Measurements from ENCODE around the gene AKAP11.

The AKAP11 gene

DNA sequence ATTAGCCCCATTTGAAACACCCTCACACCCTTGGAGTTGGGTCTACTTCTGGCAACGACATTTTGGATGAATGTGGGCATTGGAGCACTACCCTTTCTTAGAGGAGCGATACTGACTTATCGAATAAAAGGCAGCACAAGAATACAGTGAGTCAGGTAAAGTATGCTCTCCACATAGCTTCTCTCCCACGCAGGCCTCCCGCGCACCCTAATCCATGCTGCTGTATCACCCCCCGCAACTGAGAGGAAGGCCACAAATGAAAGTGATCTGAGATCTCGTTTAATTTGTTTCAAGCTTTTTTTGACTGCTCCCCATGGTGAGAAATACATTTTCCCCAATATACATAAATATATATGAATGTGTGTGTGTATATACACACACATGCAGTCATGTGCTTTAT, 25.4 kb upstream of the AKAP11 start:
- Histone ChIP-seq H3K27me3 (replicated peaks; ENCODE audit: control insufficient read depth, insufficient read depth, low read length, poor library complexity, severe bottlenecking) (no peaks in the 10 kb centered on the region), H3K36me3 (ENCODE audit: control insufficient read depth, insufficient read depth, low read length) (no peaks in the 10 kb centered on the region), H3K27ac (ENCODE audit: insufficient read depth, low read length, poor library complexity, severe bottlenecking) (no peak overlapping the region), H3K9me3 (ENCODE audit: control insufficient read depth, low read length) (no peaks in the 10 kb centered on the region), H3K4me1 (ENCODE audit: control insufficient read depth, insufficient read depth, low read length, poor library complexity, severe bottlenecking) (no peaks in the 10 kb centered on the region), H3K4me3 (ENCODE audit: insufficient read depth, low read depth, low read length, poor library complexity, severe bottlenecking) (no peak overlapping the region)
- no peak for DNase-seq

DNA sequence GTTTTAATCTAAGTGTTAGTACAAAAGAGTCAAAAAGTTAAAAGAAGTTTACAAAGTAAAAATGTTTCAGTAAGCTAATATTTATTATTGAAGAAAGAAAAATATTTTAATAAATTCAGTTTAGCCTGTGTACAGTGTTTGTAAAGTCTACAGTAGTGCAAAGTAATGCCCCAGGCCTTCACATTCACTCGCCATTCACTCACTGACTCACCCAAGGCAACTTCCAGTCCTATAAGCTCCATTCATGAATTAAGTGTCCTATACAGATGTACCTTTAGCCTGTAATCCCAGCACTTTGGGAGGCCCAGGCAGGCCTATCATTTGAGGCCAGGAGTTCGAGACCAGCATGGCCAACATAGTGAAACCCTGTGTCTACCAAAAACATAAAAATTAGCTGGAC, 24.1 kb upstream of the AKAP11 start:
- no peak for DNase-seq
- H3K27me3 ChIP-seq (replicated peaks; ENCODE audit: control insufficient read depth, insufficient read depth, low read length, poor library complexity, severe bottlenecking), result no peaks in the 10 kb centered on the region
- H3K36me3 ChIP-seq (ENCODE audit: control insufficient read depth, insufficient read depth, low read length), result no peaks in the 10 kb centered on the region
- H3K4me1 ChIP-seq (ENCODE audit: control insufficient read depth, insufficient read depth, low read length, poor library complexity, severe bottlenecking), result no peaks in the 10 kb centered on the region
- no peak overlapping the region for H3K27ac ChIP-seq (ENCODE audit: insufficient read depth, low read length, poor library complexity, severe bottlenecking)
- H3K9me3 ChIP-seq (ENCODE audit: control insufficient read depth, low read length), result no peaks in the 10 kb centered on the region
- no peak overlapping the region for H3K4me3 ChIP-seq (ENCODE audit: insufficient read depth, low read depth, low read length, poor library complexity, severe bottlenecking)

DNA sequence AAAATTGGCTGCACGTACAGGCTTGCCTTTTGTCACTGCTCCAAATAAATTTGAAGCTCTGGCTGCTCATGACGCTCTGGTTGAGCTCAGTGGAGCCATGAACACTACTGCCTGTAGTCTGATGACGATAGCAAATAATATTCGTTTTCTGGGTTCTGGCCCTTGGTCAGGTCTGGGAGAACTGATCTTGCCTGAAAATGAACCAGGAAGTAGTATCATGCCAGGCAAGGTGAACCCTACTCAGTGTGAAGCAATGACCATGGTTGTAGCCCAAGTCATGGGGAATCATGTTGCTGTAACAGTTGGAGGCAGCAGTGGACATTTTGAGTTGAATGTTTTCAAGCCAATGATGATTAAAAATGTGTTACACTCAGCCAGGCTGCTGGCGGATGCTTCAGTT, 16.1 kb upstream of the AKAP11 start:
- H3K4me3 ChIP-seq (ENCODE audit: insufficient read depth, low read depth, low read length, poor library complexity, severe bottlenecking), result no peak overlapping the region

DNA sequence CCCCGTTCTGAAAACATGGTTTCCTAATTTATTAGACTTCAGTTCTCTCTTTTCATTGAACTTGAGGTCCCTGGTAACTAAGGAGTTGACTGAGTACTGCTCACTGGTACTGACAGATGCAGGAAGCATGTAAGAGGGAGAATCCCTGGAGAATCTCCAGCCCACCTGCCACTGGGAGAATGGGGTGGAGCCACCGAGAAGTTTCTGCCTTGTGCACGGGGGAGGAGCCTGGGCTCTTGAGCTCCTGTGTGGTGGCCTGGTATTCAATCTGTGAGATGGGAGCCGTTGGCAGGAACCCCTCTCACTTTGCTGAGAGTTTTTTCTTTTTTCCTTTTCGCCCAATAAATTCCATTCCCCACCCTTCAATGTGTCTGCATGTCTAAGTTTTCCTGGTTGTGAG, 13.2 kb upstream of the AKAP11 start:
- Histone ChIP-seq H3K4me3 (ENCODE audit: insufficient read depth, low read depth, low read length, poor library complexity, severe bottlenecking) (no peak overlapping the region), H3K4me1 (ENCODE audit: control insufficient read depth, insufficient read depth, low read length, poor library complexity, severe bottlenecking) (no peaks in the 10 kb centered on the region), H3K27ac (ENCODE audit: insufficient read depth, low read length, poor library complexity, severe bottlenecking) (no peak overlapping the region), H3K36me3 (ENCODE audit: control insufficient read depth, insufficient read depth, low read length) (no peaks in the 10 kb centered on the region), H3K9me3 (ENCODE audit: control insufficient read depth, low read length) (no peaks in the 10 kb centered on the region), H3K27me3 (replicated peaks; ENCODE audit: control insufficient read depth, insufficient read depth, low read length, poor library complexity, severe bottlenecking) (no peaks in the 10 kb centered on the region)
- DNase-seq, result no peak

More for the DNA sequence above, 16.1 kb upstream of the AKAP11 start:
- H3K9me3 ChIP-seq (ENCODE audit: control insufficient read depth, low read length), result no peaks in the 10 kb centered on the region
- H3K4me1 ChIP-seq (ENCODE audit: control insufficient read depth, insufficient read depth, low read length, poor library complexity, severe bottlenecking), result no peaks in the 10 kb centered on the region
- no peak overlapping the region for H3K27ac ChIP-seq (ENCODE audit: insufficient read depth, low read length, poor library complexity, severe bottlenecking)
- H3K36me3 ChIP-seq (ENCODE audit: control insufficient read depth, insufficient read depth, low read length), result no peaks in the 10 kb centered on the region
- no peak for DNase-seq
- no peaks in the 10 kb centered on the region for H3K27me3 ChIP-seq (replicated peaks; ENCODE audit: control insufficient read depth, insufficient read depth, low read length, poor library complexity, severe bottlenecking)

DNA sequence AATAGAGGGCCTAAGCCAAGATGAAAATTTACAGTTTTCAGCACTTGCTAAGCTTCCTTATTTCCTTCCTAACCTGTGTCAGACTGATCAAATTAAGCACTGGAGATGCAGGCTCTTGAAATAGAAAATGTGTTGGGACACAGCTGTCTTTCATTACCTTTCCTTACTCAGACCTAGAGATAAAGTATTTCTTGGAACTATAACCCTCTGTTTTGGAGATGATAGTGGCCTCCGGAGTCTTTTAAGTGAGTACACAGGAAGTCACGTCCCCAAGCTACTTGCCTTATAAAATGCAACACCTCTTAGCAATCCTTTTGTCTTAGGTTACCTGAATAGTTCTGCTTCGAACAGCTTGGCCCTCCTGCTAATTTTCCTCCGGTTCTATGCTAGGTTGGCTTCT, 12.4 kb upstream of the AKAP11 start:
- Histone ChIP-seq H3K9me3 (ENCODE audit: control insufficient read depth, low read length) (no peaks in the 10 kb centered on the region), H3K36me3 (ENCODE audit: control insufficient read depth, insufficient read depth, low read length) (no peaks in the 10 kb centered on the region), H3K4me3 (ENCODE audit: insufficient read depth, low read depth, low read length, poor library complexity, severe bottlenecking) (no peak overlapping the region), H3K27ac (ENCODE audit: insufficient read depth, low read length, poor library complexity, severe bottlenecking) (no peak overlapping the region), H3K27me3 (replicated peaks; ENCODE audit: control insufficient read depth, insufficient read depth, low read length, poor library complexity, severe bottlenecking) (no peaks in the 10 kb centered on the region), H3K4me1 (ENCODE audit: control insufficient read depth, insufficient read depth, low read length, poor library complexity, severe bottlenecking) (no peaks in the 10 kb centered on the region)
- DNase-seq, result no peak

DNA sequence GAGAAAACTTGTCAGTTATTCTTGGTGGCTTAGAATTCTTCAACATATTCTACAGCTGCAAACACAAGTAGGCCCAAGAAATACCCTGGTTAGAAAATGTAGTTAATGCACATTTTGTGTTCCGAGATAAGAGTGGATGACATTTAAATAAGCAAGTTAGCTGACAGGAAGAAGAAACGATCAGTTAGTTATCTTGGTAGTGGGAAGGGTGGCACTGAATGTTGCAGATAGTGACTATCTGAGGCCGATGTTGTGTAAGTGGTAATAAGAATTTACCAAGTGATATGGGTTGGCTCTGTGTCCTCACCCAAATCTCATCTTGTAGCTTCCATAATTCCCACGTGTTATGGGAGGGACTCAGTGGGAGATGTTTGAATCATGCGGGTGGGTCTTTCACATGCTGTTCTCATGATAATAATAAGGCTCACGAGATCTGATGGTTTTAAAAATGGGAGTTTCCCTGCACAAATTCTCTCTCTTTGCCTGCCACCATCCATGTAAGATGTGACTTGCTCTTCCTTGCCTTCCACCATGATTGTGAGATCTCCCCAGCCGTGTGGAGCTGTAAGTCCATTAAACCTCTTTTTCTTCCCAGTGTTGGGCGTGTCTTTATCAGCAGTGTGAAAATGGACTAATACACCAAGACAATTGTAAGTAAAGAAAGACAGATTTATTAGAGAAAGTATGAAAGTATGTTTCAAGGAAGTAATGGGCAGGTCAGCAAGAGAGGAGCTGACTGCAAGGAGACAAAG, 10.9 kb upstream of the AKAP11 start:
- no peaks in the 10 kb centered on the region for H3K9me3 ChIP-seq (ENCODE audit: control insufficient read depth, low read length)
- no peak for DNase-seq
- no peaks in the 10 kb centered on the region for H3K36me3 ChIP-seq (ENCODE audit: control insufficient read depth, insufficient read depth, low read length)
- H3K4me1 ChIP-seq (ENCODE audit: control insufficient read depth, insufficient read depth, low read length, poor library complexity, severe bottlenecking), result no peaks in the 10 kb centered on the region
- H3K27me3 ChIP-seq (replicated peaks; ENCODE audit: control insufficient read depth, insufficient read depth, low read length, poor library complexity, severe bottlenecking), result no peaks in the 10 kb centered on the region
- H3K4me3 ChIP-seq (ENCODE audit: insufficient read depth, low read depth, low read length, poor library complexity, severe bottlenecking), result no peak overlapping the region
- no peak overlapping the region for H3K27ac ChIP-seq (ENCODE audit: insufficient read depth, low read length, poor library complexity, severe bottlenecking)

DNA sequence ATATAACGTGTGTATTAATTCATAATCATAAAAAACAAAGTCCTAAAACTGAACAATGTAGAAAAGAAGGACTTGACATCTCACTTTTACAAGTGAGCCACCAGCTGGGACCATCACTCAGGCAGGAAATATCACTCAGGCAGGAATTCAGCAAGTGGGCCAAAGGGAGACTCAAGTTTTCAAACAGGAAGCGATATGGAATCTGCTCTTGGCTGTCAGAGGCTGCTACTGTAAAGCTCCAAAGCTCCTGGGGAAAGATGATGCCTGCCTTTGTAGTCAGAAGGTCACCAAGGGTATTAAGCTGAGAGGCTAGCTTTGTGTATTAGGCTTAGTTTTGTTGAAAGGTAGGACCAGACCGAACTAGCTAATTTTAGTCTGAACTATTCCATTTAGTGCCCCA, 5.5 kb upstream of the AKAP11 start:
- Histone ChIP-seq H3K4me1 (ENCODE audit: control insufficient read depth, insufficient read depth, low read length, poor library complexity, severe bottlenecking) (no peaks in the 10 kb centered on the region), H3K9me3 (ENCODE audit: control insufficient read depth, low read length) (no peaks in the 10 kb centered on the region), H3K36me3 (ENCODE audit: control insufficient read depth, insufficient read depth, low read length) (no peaks in the 10 kb centered on the region), H3K27me3 (replicated peaks; ENCODE audit: control insufficient read depth, insufficient read depth, low read length, poor library complexity, severe bottlenecking) (no peaks in the 10 kb centered on the region), H3K27ac (ENCODE audit: insufficient read depth, low read length, poor library complexity, severe bottlenecking) (no peak overlapping the region), H3K4me3 (ENCODE audit: insufficient read depth, low read depth, low read length, poor library complexity, severe bottlenecking) (no peak overlapping the region)
- no peak for DNase-seq

DNA sequence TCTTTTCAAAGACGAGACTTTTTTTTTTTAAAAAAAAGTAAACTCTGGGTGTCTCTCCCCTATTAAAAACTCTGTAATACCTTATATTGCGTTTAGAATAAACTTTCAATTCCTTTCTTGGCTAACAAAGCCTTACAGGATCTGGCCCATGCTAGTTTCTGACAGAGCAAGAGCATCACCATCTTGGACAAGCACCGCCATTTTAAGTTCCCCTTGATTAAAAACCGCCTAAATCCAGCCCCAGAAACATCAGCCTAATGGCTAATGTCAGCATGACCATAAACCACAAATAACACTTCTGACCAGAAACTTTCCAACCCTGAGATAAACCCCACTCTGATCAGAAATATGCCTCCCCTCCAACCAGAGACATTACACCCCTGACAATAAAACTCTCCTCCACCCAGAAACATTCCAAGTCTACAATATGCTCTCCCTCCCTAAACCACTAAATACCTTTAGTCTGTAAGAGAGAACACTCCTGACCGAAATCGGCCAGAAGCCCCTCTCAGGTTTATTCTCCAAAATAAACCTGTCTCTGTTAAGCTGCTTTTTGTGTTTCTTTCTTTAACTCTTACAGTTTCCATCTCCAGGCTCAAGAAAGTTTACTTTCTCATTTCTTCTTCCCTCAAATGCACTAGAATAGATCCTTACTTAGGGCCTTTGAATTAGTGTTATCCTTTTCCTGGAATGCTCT, 1.6 kb upstream of the AKAP11 start:
- DNase-seq, result no peak
- Histone ChIP-seq H3K36me3 (ENCODE audit: control insufficient read depth, insufficient read depth, low read length) (no peaks in the 10 kb centered on the region), H3K9me3 (ENCODE audit: control insufficient read depth, low read length) (no peaks in the 10 kb centered on the region), H3K27me3 (replicated peaks; ENCODE audit: control insufficient read depth, insufficient read depth, low read length, poor library complexity, severe bottlenecking) (no peaks in the 10 kb centered on the region), H3K27ac (ENCODE audit: insufficient read depth, low read length, poor library complexity, severe bottlenecking) (no peak overlapping the region), H3K4me1 (ENCODE audit: control insufficient read depth, insufficient read depth, low read length, poor library complexity, severe bottlenecking) (peaks cover 11% of the 10 kb centered on the region), H3K4me3 (ENCODE audit: insufficient read depth, low read depth, low read length, poor library complexity, severe bottlenecking) (no peak overlapping the region)

DNA sequence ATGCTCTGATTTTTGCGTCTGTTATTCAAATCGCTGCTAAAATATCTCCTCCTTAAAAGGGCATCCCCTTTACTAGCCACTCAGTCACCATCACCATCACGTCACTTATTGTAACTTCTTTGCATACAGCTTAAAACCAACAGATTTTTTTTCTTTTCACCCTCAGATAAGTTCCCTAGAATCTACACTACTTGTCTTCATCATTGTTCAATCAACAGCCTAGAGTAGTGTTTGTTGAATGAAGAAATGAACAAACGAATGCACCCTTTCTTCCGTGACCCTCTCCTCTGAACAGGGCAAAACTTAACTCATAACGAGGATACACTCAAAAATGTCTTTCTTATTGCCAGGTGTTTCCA, 1.1 kb upstream of the AKAP11 start:
- DNase-seq, result no peak
- Histone ChIP-seq H3K4me1 (ENCODE audit: control insufficient read depth, insufficient read depth, low read length, poor library complexity, severe bottlenecking) (peaks cover 11% of the 10 kb centered on the region), H3K27ac (ENCODE audit: insufficient read depth, low read length, poor library complexity, severe bottlenecking) (peak overlapping the region; percentile 85), H3K36me3 (ENCODE audit: control insufficient read depth, insufficient read depth, low read length) (no peaks in the 10 kb centered on the region), H3K4me3 (ENCODE audit: insufficient read depth, low read depth, low read length, poor library complexity, severe bottlenecking) (no peak overlapping the region), H3K9me3 (ENCODE audit: control insufficient read depth, low read length) (no peaks in the 10 kb centered on the region), H3K27me3 (replicated peaks; ENCODE audit: control insufficient read depth, insufficient read depth, low read length, poor library complexity, severe bottlenecking) (no peaks in the 10 kb centered on the region)

DNA sequence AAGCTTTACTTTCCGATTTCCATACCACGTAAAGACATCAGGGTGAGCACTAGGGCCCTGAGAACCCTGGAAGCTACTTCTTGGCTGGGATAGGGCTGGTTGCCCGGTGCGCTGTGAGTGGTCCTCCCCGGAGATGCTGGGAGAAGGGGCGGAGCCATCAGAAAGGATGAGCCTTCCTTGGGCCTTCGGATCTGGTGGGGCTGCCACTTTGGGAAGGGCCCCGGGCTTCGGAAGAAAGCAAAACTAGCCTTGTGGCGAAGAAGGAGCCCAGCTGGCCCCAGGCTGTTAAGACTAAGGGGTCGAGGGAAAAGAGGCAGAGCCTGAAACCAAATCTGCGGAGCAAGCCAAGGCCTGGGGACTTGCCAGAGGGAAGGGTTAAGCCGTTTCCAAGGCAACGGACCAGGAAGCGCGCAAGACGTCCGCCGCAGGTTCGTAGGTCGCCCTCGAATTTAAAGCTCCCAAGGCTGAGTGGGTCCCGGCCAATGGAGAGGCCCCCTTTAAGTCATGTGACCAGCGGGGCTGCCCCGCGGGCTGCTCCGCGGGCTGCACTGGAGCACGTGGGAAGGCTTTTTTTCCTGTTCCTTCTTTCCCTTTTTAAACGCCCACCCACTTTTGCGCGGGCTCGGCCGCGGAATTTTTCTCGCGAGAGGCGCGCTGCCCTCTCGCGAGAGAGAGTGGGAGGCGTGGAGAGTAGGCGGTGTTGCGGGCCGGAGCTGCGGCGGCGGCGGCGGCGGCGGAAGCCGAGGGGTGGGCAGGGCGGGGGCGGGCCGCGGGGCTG, 426 bp upstream of the AKAP11 start:
- Histone ChIP-seq H3K9me3 (ENCODE audit: control insufficient read depth, low read length) (no peaks in the 10 kb centered on the region), H3K4me1 (ENCODE audit: control insufficient read depth, insufficient read depth, low read length, poor library complexity, severe bottlenecking) (peaks cover 11% of the 10 kb centered on the region), H3K4me3 (ENCODE audit: insufficient read depth, low read depth, low read length, poor library complexity, severe bottlenecking) (peak overlapping the region; percentile 90), H3K27ac (ENCODE audit: insufficient read depth, low read length, poor library complexity, severe bottlenecking) (peak overlapping the region; percentile 85), H3K27me3 (replicated peaks; ENCODE audit: control insufficient read depth, insufficient read depth, low read length, poor library complexity, severe bottlenecking) (no peaks in the 10 kb centered on the region), H3K36me3 (ENCODE audit: control insufficient read depth, insufficient read depth, low read length) (no peaks in the 10 kb centered on the region)
- peak; percentile 93 to 95 (median 94) for DNase-seq

Data from effector memory CD4-positive, alpha-beta T cell (primary cell).